ENCODE data around the gene CR1.
"Not testable (repeated sequence)": the region's sequence is repeated elsewhere in the genome, so short reads cannot be mapped to it uniquely, and the experiment has no call there.

Gene CR1

DNA sequence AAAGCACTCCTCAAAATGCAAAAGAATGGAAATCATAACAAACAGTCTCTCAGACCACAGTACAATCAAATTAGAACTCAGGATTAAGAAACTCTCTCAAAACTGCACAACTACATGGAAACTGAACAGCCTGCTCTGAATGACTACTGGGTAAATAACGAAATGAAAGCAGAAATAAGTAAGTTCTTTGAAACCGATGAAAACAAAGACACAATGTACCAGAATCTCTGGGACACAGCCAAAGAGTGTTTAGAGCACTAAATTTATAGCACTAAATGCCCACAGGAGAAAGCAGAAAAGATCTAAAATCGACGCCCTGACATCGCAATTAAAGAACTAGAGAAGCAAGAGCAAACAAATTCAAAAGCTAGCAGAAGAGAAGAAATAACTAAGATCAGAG is 95.2 kb downstream of the CR1 start:
- not testable (repeated sequence) for DNase-seq

GRCh38 chr1:207594095-207594494 is 98.1 kb downstream of the CR1 start:
- DNase-seq, result not testable (repeated sequence)

- no peak for DNase-seq
These were observed 107.8 kb downstream of the CR1 start for GRCh38 chr1:207603777-207604176.

DNA sequence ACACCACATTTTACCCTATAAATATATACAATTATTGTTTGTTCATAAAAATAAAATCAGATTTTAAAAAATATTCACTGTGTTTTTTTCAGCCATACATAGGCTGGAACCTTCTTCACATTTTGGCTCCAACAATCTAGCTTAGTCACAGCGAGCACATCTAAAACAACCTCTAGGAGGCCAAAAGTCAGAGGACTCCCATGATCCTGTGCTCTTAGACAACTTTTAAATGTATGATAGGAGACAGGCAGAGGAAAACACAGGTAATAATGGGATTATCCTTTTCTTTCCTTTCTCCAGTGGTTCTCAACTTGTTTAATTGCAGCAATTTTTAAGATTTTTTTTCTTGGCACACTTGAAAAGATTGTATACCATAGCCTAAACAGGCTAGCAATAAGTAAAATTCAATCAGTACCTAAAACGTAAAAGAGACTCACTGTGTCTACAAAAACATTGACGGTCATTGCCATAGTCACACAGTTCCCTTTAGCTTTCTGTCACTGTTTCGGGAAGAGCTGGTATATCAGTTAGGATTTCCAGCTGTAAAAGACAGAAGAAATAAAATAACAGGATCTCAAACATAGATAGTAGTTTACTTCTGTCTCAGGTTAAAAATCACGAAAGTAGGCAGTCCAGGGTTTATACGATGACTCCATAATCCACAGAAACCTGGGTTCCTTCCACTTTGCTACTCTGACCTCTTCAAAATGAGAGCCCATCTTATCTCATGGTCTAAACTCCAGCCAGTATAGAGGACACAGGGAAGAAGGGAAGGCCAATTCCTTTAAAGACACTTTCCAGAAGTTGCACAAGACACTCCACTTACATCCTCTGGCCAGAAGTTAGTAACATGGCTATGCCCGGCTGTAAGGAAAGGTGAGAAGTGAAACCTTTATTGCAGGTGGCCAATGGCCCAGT is 109.7 kb downstream of the CR1 start:
- DNase-seq, result no peak

GRCh38 chr1:207606362-207606755 is 110.4 kb downstream of the CR1 start:
- no peak for DNase-seq

DNA sequence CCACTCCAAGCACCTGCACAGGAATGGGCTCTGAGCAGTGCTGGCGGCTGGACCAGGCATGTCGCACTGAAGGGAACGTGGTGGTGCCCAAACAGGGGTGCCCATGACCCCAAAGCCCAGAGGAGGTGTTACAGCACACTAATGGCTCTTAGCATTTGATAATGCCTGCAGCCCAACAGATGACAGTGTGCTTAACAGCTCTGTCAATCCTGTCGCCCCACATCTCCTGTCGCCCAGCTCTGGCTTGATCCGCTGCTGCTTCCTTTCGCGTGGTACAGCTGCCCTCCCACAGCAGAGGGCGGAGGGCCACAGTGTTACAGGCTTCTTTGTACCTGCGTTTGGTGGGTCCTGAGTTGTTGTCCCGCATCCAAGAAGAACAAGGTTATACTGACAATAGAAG is 116.8 kb downstream of the CR1 start:
- no peak for DNase-seq

- no peak for DNase-seq
These were observed 124.0 kb downstream of the CR1 start for GRCh38 chr1:207619871-207620542.

DNA sequence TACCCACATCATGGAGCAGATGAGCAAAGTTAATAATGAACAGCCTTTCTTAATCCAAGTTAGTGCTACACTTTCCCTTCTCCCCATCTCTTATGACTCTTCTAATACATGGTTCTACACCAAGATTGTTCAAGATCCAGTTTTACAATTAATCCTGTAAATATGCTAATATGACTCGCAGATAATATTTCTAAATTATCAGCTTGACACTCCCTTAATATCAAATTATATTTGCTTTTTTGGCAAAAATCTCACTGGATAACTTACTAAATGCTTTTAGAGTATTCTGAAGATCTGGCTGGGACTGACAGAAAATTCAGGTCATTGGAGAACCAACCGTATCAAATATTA is 124.6 kb downstream of the CR1 start:
- no peak for DNase-seq

- not testable (repeated sequence) for DNase-seq
These were observed 129.6 kb downstream of the CR1 start for GRCh38 chr1:207625504-207626071.

DNA sequence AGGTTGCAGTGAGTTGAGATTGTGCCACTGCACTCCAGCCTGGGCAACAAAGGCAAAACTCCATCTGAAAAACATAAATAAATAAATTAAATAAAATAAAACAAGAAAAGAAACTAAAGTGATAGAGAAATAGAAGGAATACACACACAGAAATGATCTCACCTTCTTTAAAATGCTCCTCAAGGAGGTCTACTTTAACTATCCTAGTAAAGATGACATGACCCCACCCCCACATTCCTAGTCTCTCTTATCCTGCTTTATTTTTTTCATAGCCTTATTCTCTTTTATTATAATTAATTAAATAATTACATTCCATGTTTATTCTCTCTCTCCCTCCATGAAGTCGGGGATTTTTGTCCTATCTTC is 131.0 kb downstream of the CR1 start:
- no peak for DNase-seq

DNA sequence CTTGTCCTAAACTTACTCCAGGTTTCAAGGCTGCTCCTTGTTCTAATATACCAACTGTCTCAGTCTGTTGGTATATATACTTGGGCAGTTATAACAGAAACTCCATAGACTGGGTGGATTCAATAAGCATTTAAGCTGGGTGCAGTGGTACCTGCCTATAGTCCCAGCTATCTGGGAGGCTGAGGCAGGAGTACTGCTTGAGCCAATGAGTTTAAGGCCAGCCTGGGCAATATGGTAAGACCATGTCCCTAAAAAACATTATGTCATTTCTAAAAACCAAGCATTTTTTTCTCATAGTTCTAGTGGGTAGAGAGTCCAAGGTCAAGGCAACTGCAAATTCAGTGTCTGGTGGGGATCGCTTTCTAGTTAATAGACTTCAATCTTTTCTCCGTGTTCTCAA is 131.5 kb downstream of the CR1 start:
- DNase-seq, result no peak

GRCh38 chr1:207628776-207629175 is 132.8 kb downstream of the CR1 start:
- DNase-seq, result no peak

DNA sequence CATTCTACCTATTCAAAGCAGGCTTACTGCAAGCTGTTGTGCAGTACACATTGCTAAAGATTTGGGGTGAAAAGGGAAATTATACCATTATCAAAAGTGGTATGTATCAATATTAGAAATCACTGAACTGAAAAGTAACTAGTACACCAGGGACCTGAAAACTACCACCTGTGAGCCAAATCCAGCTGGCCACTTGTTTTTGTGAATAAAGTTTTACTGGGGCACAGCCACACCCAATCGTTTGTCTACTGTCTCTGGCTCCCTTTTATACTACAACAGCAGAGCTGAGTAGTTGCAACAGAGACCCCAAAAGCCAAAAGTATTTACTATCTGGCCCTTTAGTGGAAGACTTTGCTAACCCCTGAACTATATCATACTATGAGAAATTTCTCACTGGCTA is 135.2 kb downstream of the CR1 start:
- no peak for DNase-seq

- no peak for DNase-seq
These were observed 137.3 kb downstream of the CR1 start for GRCh38 chr1:207633226-207633625.

GRCh38 chr1:207633699-207634289 is 137.8 kb downstream of the CR1 start:
- not testable (repeated sequence) for DNase-seq

DNA sequence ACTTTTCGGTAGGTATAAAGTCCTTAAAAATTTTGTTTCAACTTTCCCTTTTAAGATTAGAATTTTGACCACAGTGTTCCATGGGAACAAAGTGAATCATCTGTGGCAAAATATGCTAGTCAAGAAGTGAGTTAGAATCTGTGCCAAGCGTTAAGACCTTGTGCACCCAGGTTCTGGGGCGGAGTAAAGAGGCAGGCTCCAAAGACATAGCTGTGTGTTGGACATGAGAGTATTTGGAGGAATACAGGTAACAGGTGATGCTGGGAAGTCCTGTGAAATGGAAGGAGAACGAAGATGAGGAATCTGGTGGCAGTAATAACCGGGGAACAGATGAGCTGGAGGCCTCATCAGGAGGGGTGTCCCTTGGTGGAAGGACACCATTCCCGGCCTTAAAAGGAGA is 138.3 kb downstream of the CR1 start:
- DNase-seq, result not testable (repeated sequence)

DNA sequence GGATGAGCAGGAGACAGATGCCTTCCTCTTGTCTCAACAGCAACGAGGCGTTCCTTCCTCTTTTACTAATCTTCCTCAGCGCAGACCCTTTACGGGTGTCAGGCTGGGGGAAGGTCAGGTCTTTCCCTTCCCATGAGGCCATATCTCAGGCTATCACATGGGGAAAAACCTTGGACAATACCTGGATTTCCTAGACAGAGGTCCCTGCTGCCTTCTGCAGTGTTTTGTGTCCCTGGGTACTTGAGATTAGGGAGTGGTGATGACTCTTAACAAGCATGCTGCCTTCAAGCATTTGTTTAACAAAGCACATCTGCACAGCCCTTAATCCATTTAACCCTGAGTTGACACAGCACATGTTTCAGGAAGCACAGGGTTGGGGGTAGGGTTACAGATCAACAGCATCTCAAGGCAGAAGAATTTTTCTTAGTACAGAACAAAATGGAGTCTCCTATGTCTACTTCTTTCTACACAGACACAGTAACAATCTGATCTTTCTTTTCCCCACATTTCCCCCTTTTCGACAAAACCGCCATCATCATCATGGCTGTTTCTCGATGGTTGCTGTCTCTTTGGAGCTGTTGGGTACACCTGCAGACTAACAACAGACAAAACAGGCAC is 139.7 kb downstream of the CR1 start:
- not testable (repeated sequence) for DNase-seq

DNA sequence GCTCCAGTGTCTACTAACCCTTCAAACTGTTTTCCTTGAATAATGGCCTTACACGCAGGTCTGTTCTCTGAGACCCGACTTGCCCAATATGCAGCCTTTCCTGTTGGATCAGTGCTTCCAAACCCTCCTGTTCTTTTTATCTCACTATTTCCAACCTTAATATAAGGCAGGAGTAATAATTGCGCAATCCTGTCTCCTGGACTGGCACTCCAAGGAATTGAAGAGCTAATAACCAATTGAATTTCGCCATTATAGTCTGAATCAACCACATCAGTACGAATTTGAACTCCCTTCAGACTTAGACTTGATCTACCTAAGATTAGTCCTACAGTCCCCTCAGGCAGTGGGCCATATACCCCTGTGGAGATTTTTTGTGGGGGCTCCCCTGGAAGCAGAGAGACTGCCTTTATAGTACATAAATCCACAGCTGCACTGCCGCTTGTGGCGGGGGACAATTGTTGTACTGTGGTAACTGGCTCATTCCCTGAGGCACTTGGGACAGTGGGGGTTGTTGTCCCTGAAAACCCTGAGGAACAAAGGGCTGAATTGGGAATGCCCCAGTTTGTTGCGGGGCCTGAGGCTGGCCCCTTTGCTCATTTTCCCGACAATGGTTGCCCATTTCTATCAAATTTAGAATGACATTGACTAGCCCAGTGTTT is 142.7 kb downstream of the CR1 start:
- DNase-seq, result not testable (repeated sequence)

DNA sequence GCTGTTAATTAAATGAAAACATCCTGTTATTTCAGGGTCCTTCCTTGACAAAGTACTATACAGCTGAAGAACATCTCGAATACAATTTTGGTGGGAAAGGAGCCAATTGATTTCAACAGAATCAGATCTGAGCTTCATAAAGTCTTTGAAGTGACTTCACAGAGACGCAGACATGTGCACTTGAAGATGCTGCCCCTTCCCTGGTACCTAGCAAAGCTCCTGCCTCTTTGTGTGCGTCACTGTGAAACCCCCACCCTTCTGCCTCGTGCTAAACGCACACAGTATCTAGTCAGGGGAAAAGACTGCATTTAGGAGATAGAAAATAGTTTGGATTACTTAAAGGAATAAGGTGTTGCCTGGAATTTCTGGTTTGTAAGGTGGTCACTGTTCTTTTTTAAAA is 143.4 kb downstream of the CR1 start:
- DNase-seq, result not testable (repeated sequence)

DNA sequence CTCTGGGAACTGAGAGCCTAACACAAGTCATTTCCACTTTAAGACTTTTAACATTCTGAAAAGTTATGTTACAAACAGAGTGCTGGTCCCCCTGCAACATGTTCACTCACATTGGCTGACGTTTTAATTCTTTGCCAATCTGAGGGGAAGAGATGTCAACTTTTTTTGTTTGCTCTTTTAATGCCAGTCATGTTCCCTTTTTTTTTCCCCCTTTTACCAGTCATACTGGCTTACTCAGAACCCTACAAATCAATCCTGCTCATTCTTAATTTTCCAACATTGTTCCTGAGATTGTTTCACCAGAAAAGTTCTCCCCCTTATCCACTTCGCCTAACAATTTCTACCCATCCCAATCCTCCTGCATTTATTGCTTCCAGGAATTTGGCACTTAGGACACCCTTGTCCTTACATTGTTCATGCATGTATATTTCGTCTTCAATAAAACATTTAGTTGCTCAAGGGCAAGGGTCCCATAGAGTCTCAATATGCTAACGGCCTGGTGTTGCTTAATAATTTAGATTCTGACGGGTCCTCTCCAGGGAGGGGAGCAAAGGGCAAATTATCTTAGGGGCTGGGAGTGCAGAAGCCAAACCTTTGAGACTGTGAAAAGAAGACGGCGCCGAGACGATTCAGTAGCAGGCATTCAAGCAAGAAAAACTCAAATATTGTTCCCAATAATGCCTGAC is 148.4 kb downstream of the CR1 start:
- no peak for DNase-seq

- DNase-seq, result peak; percentile 68
These were observed 149.1 kb downstream of the CR1 start, which contains the start of gene CR1L for GRCh38 chr1:207644852-207645634. Gene CR1L, plus strand, starts transcription at chr1:207645133. Its CDS starts 101 bp downstream, at chr1:207645234.
